Measurements from ENCODE around the gene ANO9. TPM values are rescaled to one million over a fixed set of nuclear protein-coding genes. Genes with fewer than 3 reads are reported as not detected.

The ANO9 gene
- total RNA-seq, 4 donors from 2014 or later = 0.59 to 8.2 (median 1.1) TPM

- DNase-seq = no peak
- Histone ChIP-seq H3K9me3 (no peaks in the 10 kb centered on the region), H3K4me1 (no peaks in the 10 kb centered on the region), H3K4me3 (no peak overlapping the region), H3K27me3 (no peaks in the 10 kb centered on the region), H3K27ac (no peak overlapping the region), H3K36me3 (no peaks in the 10 kb centered on the region)
- TF ChIP-seq POLR2A (IDR thresholded peaks at IDR 0.05) = no peak
- TF ChIP-seq, protein P1, sequence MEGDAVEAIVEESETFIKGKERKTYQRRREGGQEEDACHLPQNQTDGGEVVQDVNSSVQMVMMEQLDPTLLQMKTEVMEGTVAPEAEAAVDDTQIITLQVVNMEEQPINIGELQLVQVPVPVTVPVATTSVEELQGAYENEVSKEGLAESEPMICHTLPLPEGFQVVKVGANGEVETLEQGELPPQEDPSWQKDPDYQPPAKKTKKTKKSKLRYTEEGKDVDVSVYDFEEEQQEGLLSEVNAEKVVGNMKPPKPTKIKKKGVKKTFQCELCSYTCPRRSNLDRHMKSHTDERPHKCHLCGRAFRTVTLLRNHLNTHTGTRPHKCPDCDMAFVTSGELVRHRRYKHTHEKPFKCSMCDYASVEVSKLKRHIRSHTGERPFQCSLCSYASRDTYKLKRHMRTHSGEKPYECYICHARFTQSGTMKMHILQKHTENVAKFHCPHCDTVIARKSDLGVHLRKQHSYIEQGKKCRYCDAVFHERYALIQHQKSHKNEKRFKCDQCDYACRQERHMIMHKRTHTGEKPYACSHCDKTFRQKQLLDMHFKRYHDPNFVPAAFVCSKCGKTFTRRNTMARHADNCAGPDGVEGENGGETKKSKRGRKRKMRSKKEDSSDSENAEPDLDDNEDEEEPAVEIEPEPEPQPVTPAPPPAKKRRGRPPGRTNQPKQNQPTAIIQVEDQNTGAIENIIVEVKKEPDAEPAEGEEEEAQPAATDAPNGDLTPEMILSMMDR (IDR thresholded peaks at IDR 0.05) = no peak
- intact Hi-C loops (cut with DNase I; ENCODE audit: low total_unique reads) = loop anchor here (10.0 kb wide), 1 partner anchor 171 kb away; the partner anchor contains the start of genes BET1L and RIC8A
Observed at GRCh38 chr11:375065-376025, 66.5 kb downstream of the ANO9 start.

DNA sequence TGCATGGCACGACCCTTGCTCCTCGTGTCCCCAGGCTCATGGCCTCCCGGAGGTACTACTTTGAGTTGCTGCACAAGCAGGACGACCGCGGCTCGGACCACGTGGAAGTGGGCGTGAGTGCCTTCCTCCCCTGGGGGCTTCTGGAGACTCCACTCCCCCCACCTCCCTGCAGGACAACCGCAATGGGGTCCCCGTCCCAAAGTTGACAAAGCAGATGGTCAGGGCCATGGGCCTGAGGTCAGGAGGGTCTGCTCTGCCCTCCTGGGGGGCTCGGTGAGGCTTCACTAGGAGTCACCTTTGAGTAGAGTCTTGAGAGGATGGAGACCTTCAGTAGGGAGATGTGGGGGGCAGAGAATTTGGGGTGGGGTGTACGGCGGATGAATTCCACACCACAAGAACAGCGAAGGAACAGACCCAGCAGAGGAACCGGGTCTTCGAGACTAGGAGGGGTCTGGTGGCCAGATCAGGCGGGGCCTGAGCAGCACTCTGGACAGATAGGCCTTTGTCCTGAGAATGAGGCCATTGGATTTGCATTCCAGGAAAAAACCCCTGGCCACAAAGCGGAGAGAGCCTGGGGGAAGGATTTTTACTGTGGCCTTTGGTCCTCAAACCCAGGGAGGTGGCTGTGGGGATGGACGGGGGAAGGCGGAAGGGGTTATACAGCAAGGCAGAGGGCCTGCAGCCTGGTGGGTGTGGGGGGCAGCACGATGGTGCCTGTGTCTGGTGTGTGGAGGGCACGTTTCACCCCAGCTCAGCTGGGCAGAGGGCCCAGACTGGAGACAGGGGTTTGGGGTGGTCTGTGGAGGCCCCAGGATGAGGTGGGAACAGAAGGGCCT lies 67.9 kb downstream of the ANO9 start:
- H3K27ac ChIP-seq = no peak overlapping the region
- DNase-seq = no peak
- no peaks in the 10 kb centered on the region for H3K36me3 ChIP-seq
- H3K27me3 ChIP-seq = no peaks in the 10 kb centered on the region
- no peaks in the 10 kb centered on the region for H3K4me1 ChIP-seq
- H3K9me3 ChIP-seq = no peaks in the 10 kb centered on the region
- TF ChIP-seq, protein P1 (IDR thresholded peaks at IDR 0.05) = no peak
- TF ChIP-seq POLR2A (IDR thresholded peaks at IDR 0.05) = no peak
- intact Hi-C loops (cut with DNase I; ENCODE audit: low total_unique reads) = loop anchor here (10.0 kb wide), 1 partner anchor 169 kb away; the partner anchor contains the start of genes BET1L and RIC8A
- no peak overlapping the region for H3K4me3 ChIP-seq

DNA sequence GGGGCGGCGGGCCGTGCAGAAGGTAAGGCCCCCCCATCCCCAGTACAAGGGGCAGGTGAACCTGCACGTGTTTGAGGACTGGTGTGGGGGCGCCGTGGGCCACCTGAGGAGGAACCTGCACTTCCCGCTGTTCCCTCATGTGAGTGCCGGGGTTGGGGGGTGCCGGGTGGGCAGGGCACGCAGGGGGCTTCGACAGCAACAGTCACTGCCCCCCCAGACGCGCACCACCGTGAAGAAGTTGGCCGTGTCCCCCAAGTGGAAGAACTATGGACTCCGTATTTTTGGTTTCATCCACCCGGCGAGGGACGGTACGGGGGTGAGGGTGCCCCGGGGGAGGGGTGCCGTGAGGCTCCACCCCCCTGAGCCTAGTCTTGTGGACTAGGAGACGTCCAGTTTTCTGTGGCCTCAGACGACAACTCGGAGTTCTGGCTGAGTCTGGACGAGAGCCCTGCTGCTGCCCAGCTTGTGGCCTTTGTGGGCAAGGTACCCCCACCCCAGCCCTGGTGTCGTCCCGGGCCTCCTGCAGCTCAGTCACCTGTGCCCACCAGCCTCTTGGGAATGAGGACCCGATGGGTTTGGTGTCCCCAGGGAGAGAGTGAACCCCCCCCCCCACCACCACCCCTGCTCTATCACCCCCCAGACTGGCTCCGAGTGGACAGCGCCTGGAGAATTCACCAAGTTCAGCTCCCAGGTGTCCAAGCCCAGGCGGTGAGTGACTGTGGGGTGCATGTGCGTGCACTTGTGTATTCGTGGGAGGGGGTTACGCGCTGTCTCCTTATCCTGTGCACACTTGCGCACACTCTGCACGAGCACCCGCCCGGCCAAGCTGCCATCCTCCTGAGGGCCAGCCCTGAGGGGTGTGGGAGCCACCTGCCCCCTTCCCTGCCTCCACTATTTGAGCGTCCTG lies 68.7 kb downstream of the ANO9 start:
- intact Hi-C loops (cut with DNase I; ENCODE audit: low total_unique reads) = loop anchor here (10.0 kb wide), 1 partner anchor 168 kb away; the partner anchor contains the start of genes BET1L and RIC8A
- Histone ChIP-seq H3K36me3 (no peaks in the 10 kb centered on the region), H3K9me3 (no peaks in the 10 kb centered on the region), H3K4me3 (no peak overlapping the region), H3K4me1 (no peaks in the 10 kb centered on the region), H3K27me3 (no peaks in the 10 kb centered on the region), H3K27ac (no peak overlapping the region)
- no peak for DNase-seq
- no peak for TF ChIP-seq POLR2A (IDR thresholded peaks at IDR 0.05)
- TF ChIP-seq, protein P1 (IDR thresholded peaks at IDR 0.05) = no peak

GRCh38 chr11:371716-372590 lies 69.9 kb downstream of the ANO9 start:
- H3K9me3 ChIP-seq = no peaks in the 10 kb centered on the region
- H3K4me3 ChIP-seq = no peak overlapping the region
- H3K27ac ChIP-seq = no peak overlapping the region
- intact Hi-C loops (cut with DNase I; ENCODE audit: low total_unique reads) = loop anchor here (10.0 kb wide), 1 partner anchor 167 kb away; the partner anchor contains the start of genes BET1L and RIC8A
- DNase-seq = no peak
- TF ChIP-seq, protein P1 (IDR thresholded peaks at IDR 0.05) = no peak
- TF ChIP-seq POLR2A (IDR thresholded peaks at IDR 0.05) = no peak
- no peaks in the 10 kb centered on the region for H3K36me3 ChIP-seq
- H3K4me1 ChIP-seq = no peaks in the 10 kb centered on the region
- H3K27me3 ChIP-seq = no peaks in the 10 kb centered on the region
